Erythroblast (primary cell): ENCODE results near the gene TTL.
A peak's percentile ranks its signal among the peaks of the same experiment; 100 is the strongest.

Experiments
- GATA1 ChIP-seq: IDR thresholded peaks from 2 replicates; pipeline ENCODE4 v1.6.1; 2011; ENCODE audit warnings: low read depth, mild to moderate bottlenecking, control low read depth, low read length, moderate library complexity
- POLR2A ChIP-seq: IDR thresholded peaks from 2 replicates; pipeline ENCODE4 v1.6.1; 2011; ENCODE audit warnings: mild to moderate bottlenecking, low read length

DNA sequence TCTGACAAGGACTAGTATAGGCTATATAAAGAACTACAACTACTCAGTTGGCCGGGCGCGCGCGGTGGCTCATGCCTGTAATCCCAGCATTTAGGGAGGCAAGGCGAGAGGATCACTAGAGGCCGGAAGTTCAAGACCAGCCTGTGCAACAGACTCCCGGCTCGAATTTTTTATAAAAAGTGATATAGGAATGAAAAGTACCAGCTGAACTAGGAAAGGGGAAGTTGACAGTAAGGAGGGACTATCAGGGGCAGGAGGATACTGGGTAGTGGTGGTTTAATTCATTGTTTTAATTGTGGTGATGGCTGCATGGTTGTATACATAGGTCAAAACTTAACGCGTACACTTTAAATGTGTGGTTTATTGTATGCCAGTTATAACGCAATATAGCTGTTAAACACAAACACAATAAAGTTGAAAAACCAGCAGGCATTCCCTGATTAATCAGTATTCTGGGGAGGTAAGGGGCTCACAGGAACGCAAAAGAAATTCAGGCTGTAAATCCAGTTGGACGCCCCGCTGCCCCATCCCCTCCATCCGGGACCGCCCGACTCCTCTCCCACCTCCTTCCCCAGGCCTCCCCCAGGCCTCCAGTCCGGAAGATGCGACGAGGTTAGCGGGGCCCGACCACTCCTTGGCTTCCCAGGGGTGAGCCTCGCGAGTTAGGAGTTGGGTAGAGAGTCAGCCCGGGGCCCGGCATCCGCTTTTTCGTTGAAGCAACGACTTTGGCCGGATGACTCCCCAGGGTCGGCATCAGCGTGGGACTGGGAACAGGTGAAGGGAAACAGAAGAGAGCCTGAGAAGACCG is 59.6 kb downstream of the TTL start:
- peak; percentile 87 for TF ChIP-seq POLR2A
- no peak for TF ChIP-seq GATA1
